Stimulated activated CD8-positive, alpha-beta memory T cell treated with anti-CD3 and anti-CD28 coated beads, Interleukin-15, amount 100 ng/mL, for 4 hours (primary cell): ENCODE measurements around the gene CHCHD4.
"Not testable (repeated sequence)": the region's sequence is repeated elsewhere in the genome, so short reads cannot be mapped to it uniquely, and the experiment has no call there.

Experiments
- DNase-seq, 2 donors: peaks; one replicate each; pipeline ENCODE4 v3.0.0-alpha.2; 2020; ENCODE audit warnings: low read depth in 2 of 2

CHCHD4 gene

GRCh38 chr3:14135581-14135980, 10.9 kb upstream of the CHCHD4 start:
- no peak for DNase-seq

- no peak for DNase-seq
Observed at GRCh38 chr3:14134291-14134690, 9.6 kb upstream of the CHCHD4 start.

- no peak for DNase-seq
Observed at GRCh38 chr3:14133876-14134275, 9.2 kb upstream of the CHCHD4 start.

- no peak for DNase-seq
Observed at GRCh38 chr3:14133188-14133800, 8.6 kb upstream of the CHCHD4 start.

- no peak for DNase-seq
Observed at GRCh38 chr3:14132689-14133088, 8.0 kb upstream of the CHCHD4 start.

- no peak for DNase-seq
Observed at GRCh38 chr3:14132120-14132519, 7.5 kb upstream of the CHCHD4 start.

- no peak for DNase-seq
Observed at GRCh38 chr3:14131134-14131533, 6.5 kb upstream of the CHCHD4 start.

GRCh38 chr3:14130707-14131106, 6.0 kb upstream of the CHCHD4 start:
- no peak for DNase-seq

GRCh38 chr3:14130230-14130629, 5.6 kb upstream of the CHCHD4 start:
- no peak for DNase-seq

- no peak for DNase-seq
Observed at GRCh38 chr3:14129296-14129695, 4.6 kb upstream of the CHCHD4 start.

GRCh38 chr3:14128724-14129123, 4.1 kb upstream of the CHCHD4 start:
- DNase-seq: no peak

GRCh38 chr3:14127516-14128161, 3.0 kb upstream of the CHCHD4 start:
- no peak for DNase-seq

- no peak for DNase-seq
Observed at GRCh38 chr3:14126887-14127505, 2.3 kb upstream of the CHCHD4 start.

- no peak for DNase-seq
Observed at GRCh38 chr3:14126017-14126886, 1.6 kb upstream of the CHCHD4 start.

- DNase-seq: peak; percentile 37 to 53
Observed at GRCh38 chr3:14125193-14126016, 735 bp upstream of the CHCHD4 start.

- peak; percentile 41 to 53 for DNase-seq
Observed at GRCh38 chr3:14124223-14124614, 451 bp downstream of the CHCHD4 start.

- DNase-seq: no peak
Observed at GRCh38 chr3:14123308-14124222, 1.1 kb downstream of the CHCHD4 start.

- DNase-seq: no peak
Observed at GRCh38 chr3:14122301-14122700, 2.4 kb downstream of the CHCHD4 start.

GRCh38 chr3:14121859-14122258, 2.8 kb downstream of the CHCHD4 start:
- no peak for DNase-seq

- DNase-seq: not testable (repeated sequence)
Observed at GRCh38 chr3:14120921-14121448, 3.7 kb downstream of the CHCHD4 start.
